Stimulated activated CD4-positive, alpha-beta T cell treated with anti-CD3 and anti-CD28 coated beads, Interleukin-4, amount 100 ng/mL, for 48 hours (primary cell): ENCODE measurements around the gene CARM1.

ENCODE experiments used
- DNase-seq, 2 donors: peaks; one replicate each; pipeline ENCODE4 v3.0.0-alpha.2; 2020; ENCODE audit warnings: low read depth in 2 of 2

CARM1 gene

GRCh38 chr19:10907925-10908324, 36.6 kb downstream of the CARM1 start:
- DNase-seq, result no peak

- DNase-seq, result no peak
Observed at GRCh38 chr19:10908380-10908960, 37.1 kb downstream of the CARM1 start.

GRCh38 chr19:10911579-10912363, 40.4 kb downstream of the CARM1 start:
- DNase-seq, result no peak

- no peak for DNase-seq
Observed at GRCh38 chr19:10912619-10913018, 41.3 kb downstream of the CARM1 start.

GRCh38 chr19:10913716-10914340, 42.5 kb downstream of the CARM1 start:
- no peak for DNase-seq

GRCh38 chr19:10915130-10916091, 44.1 kb downstream of the CARM1 start:
- no peak for DNase-seq

GRCh38 chr19:10916602-10917001, 45.2 kb downstream of the CARM1 start:
- DNase-seq, result no peak

GRCh38 chr19:10918359-10918758, 47.0 kb downstream of the CARM1 start:
- DNase-seq, result no peak

GRCh38 chr19:10919352-10920287, 48.3 kb downstream of the CARM1 start:
- DNase-seq, result no peak

GRCh38 chr19:10920288-10920655, 48.9 kb downstream of the CARM1 start:
- DNase-seq, result no peak

- no peak for DNase-seq
Observed at GRCh38 chr19:10920781-10921180, 49.4 kb downstream of the CARM1 start.

- DNase-seq, result no peak
Observed at GRCh38 chr19:10921199-10921909, 50.0 kb downstream of the CARM1 start.

- no peak for DNase-seq
Observed at GRCh38 chr19:10921910-10922637, 50.7 kb downstream of the CARM1 start.

GRCh38 chr19:10922638-10923014, 51.3 kb downstream of the CARM1 start:
- no peak for DNase-seq

- no peak for DNase-seq
Observed at GRCh38 chr19:10923260-10924112, 52.1 kb downstream of the CARM1 start.

- no peak for DNase-seq
Observed at GRCh38 chr19:10924597-10924996, 53.2 kb downstream of the CARM1 start.

GRCh38 chr19:10927730-10928562, 56.6 kb downstream of the CARM1 start:
- DNase-seq, result no peak
